Transverse colon (tissue), 4 donors: ENCODE results near the gene SRSF10. TPM values are rescaled to one million over a fixed set of nuclear protein-coding genes. Genes with fewer than 3 reads are reported as not detected.
A peak's percentile ranks its signal among the peaks of the same experiment; 100 is the strongest.
"Not testable (repeated sequence)": the region's sequence is repeated elsewhere in the genome, so short reads cannot be mapped to it uniquely, and the experiment has no call there.

Experiments used
- DNase-seq: peaks from one replicate; pipeline ENCODE4 v3.0.0-alpha.2; 2019
- H3K27ac ChIP-seq, 4 donors: fragments of 200-600 bp; sonication (generic); 2 replicates each; pipeline ENCODE4 v1.5.1; 2016 to 2018; ENCODE audit warnings: inconsistent platforms in 4 of 4
- H3K27me3 ChIP-seq: fragments of 200-600 bp; sonication (generic); 2 replicates; pipeline ENCODE4 v1.5.1; 2017; ENCODE audit warnings: inconsistent platforms
- H3K36me3 ChIP-seq, 4 donors: fragments of 200-600 bp; sonication (generic); 2 replicates each; pipeline ENCODE4 v1.5.1; 2017 to 2019; ENCODE audit warnings: inconsistent platforms in 4 of 4
- H3K4me1 ChIP-seq, 4 donors: fragments of 200-600 bp; sonication (generic); 2 replicates each; pipeline ENCODE4 v1.5.1; 2017 to 2020; ENCODE audit warnings: inconsistent platforms in 4 of 4
- H3K4me3 ChIP-seq, 4 donors: fragments of 200-600 bp; sonication (generic); 1 replicate in 1 of 4; 2 replicates in 3 of 4; pipeline versions ENCODE4 v1.5.1 to v1.6.1; 2017 to 2019; ENCODE audit warnings: inconsistent platforms in 4 of 4
- H3K9me3 ChIP-seq, 2 donors: fragments of 200-600 bp; sonication (generic); 2 replicates each; pipeline ENCODE4 v1.5.1; 2017 to 2019; ENCODE audit warnings: inconsistent platforms in 2 of 2
- EP300 ChIP-seq: sonication (generic); formaldehyde crosslinking; IDR thresholded peaks from one replicate; pipeline ENCODE4 v1.6.1; 2017; ENCODE audit warnings: antibody characterized with exemption, low read depth
- POLR2A ChIP-seq: fragments of 450-650 bp; IDR thresholded peaks from one replicate; pipeline ENCODE4 v1.6.1; 2016; ENCODE audit warnings: antibody characterized with exemption, mild to moderate bottlenecking, moderate library complexity
- POLR2AphosphoS5 ChIP-seq, 3 donors: sonication (generic); formaldehyde crosslinking; IDR thresholded peaks; one replicate each; pipeline ENCODE4 v1.6.1; 2016; ENCODE audit warnings: antibody characterized with exemption in 3 of 3
- WGBS, 2 donors: methylation state at CpG; one replicate each; pipeline ENCODE4 v1.1.5; 2018; ENCODE audit warnings: low coverage in 1 of 2; 5-methylcytosine and 5-hydroxymethylcytosine counted together
- in situ Hi-C, 4 donors: fragments of 200-750 bp; cut with MboI; loops; one replicate each; pipeline versions ENCODE4 v1.15.0 to v1.15.1; 2017; ENCODE audit warnings: low sequenced_read_pairs in 3 of 4, low pct_ligation_motif_present in 1 of 4, low pct_unique_long_range_greater_than_20kb in 1 of 4
- intact Hi-C: fragments of 100-400 bp; cut with DNase I; formaldehyde crosslinking; loops from one replicate; pipeline ENCODE4 v1.15.1; 2023; ENCODE audit warnings: low total_unique reads
- total RNA-seq, 4 donors: library from RNA; depleted of rRNA; stranded (reverse); fragments of >200 nt; gene quantifications; one replicate each; pipeline ENCODE4 v1.1.0, GENCODE V29; 2016
- TF ChIP-seq, protein P1 (sequence below), 5 experiments: fragments of 200-600 bp in 3 of 5; fragments of 450-650 bp in 2 of 5; sonication (generic) in 3 of 5; IDR thresholded peaks; 1 replicate in 2 of 5; 2 replicates in 3 of 5; pipeline ENCODE4 v1.5.1; 2016 to 2017; ENCODE audit warnings: antibody characterized with exemption in 5 of 5, inconsistent platforms in 3 of 5, mild to moderate bottlenecking in 2 of 5, moderate library complexity in 1 of 5

The SRSF10 gene
- total RNA-seq, 4 donors from 2014 or later: 58.4 to 140 (median 91.3) TPM

DNA sequence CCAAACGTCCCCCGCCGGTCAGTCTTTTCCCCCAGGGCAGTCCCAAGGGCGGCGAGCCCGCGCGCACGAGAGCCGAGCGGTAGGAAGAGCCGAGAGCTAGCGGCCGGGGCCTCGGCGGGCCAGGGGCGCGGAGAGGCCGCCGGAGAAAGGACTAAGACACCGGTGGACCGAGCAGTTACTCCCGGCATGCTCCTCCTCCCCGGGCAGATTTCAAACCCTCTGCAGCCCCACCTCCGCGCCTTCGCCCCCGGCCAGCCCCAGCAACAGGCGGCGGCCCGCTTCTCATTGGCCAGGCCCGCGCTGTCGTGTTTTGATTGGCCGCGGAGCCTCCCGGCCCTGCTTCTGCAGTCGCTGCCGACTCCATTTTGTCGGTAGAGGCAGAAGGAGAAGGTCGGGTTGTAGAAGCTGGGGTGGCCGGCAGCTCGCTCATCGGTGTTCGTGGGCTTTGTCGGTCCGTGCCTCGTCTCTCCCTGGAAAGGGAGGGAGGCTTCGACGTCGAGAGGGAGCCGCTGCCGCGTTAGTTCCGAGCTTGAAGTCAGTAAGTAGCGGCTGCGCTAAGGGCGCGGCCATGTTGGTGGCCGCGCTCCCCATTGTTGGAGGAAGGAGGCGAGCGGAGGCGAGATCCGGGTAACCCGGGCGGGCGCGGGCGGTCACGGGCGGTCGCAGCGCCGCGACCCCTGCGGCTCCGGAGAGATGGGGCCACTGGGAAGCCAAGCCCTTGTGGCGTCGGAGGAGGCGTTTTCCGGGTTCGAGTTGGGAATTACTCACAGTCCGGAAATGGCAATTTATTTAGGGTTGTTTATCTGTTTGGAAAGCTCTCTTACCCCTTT is 20.5 kb downstream of the SRSF10 start, which contains the start of gene PNRC2:
TSS of gene PNRC2 (plus strand) at position 368 of the 830 bp plus-strand sequence. CDS start 1,630 bp downstream, outside the sequence.
- intact Hi-C loops: loop anchor here (5.0 kb wide), 1 partner anchor 63 kb away; no protein-coding TSS in a partner anchor
- in situ Hi-C loops: no loop called here
- peaks cover 16 to 56% (median 32%) of the 10 kb centered on the region in 4 donors for H3K4me1 ChIP-seq
- 0 to 5% methylated on average over 3 to 49 of the region's 84 CpGs for WGBS, 2 donors
- peak; percentile 98 for DNase-seq
- peak within 1 kb of the TSS; percentile 96 to 99 (median 98) for H3K27ac ChIP-seq
- no peaks in the 10 kb centered on the region for H3K27me3 ChIP-seq
- no peaks in the 10 kb centered on the region for H3K9me3 ChIP-seq
- TF ChIP-seq POLR2AphosphoS5 (IDR thresholded peaks at IDR 0.05) (peak; percentile 95 to 98 (median 96)), POLR2A (peak; percentile 96), EP300 (no peak)
- TF ChIP-seq, protein P1, sequence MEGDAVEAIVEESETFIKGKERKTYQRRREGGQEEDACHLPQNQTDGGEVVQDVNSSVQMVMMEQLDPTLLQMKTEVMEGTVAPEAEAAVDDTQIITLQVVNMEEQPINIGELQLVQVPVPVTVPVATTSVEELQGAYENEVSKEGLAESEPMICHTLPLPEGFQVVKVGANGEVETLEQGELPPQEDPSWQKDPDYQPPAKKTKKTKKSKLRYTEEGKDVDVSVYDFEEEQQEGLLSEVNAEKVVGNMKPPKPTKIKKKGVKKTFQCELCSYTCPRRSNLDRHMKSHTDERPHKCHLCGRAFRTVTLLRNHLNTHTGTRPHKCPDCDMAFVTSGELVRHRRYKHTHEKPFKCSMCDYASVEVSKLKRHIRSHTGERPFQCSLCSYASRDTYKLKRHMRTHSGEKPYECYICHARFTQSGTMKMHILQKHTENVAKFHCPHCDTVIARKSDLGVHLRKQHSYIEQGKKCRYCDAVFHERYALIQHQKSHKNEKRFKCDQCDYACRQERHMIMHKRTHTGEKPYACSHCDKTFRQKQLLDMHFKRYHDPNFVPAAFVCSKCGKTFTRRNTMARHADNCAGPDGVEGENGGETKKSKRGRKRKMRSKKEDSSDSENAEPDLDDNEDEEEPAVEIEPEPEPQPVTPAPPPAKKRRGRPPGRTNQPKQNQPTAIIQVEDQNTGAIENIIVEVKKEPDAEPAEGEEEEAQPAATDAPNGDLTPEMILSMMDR (IDR thresholded peaks at IDR 0.05): peak in 1 of 5 experiments; percentile 10
- H3K36me3 ChIP-seq: peaks cover 0 to 3% (median 0%) of the 10 kb centered on the region in 4 donors
- peak within 1 kb of the TSS; percentile 49 to 89 (median 78) for H3K4me3 ChIP-seq

DNA sequence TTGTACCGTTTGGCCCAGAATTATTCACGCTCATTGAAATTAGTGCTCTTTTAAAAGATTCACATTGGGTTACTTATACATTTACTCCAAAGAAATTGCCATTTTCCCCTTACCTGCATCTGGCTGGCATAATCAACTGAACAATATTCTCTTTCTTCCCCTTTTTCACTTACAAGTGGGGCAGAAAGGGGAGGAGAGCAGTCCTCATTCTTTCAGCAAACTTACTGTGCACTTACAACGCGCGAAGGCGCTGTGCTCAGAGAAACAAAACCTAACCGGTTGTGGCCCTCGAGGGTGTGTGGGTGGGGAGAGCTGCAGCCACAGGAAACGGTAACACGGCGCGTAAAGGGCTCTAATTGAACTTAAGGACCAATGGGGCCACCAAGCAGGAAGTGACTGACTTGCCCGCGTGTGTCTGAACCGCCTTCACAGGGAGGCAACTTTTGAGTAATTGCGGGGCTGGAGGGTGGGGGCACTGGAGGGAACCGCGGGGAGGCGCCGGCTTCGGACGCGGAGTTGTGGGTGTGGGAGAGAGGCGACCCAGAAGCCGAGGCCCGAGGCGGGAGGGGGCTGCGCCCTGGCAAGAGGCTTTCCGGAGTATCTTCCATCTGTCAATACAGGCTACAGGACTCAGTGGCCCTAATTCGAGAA is 21.2 kb downstream of the SRSF10 start:
- no peak for TF ChIP-seq EP300
- peak; percentile 42 for TF ChIP-seq POLR2A
- TF ChIP-seq, protein P1 (IDR thresholded peaks at IDR 0.05): peak in 3 of 5 experiments; percentile 20 to 52 (median 21)
- TF ChIP-seq POLR2AphosphoS5 (IDR thresholded peaks at IDR 0.05): peak; percentile 83 to 85 (median 85)
- no peaks in the 10 kb centered on the region for H3K9me3 ChIP-seq
- 1% methylated on average over 7 to 29 of the region's 30 CpGs for WGBS, 2 donors
- H3K27ac ChIP-seq: peak overlapping the region; percentile 96 to 99 (median 98)
- H3K36me3 ChIP-seq: peaks cover 0 to 3% (median 0%) of the 10 kb centered on the region in 4 donors
- in situ Hi-C loops (no loop called here), intact Hi-C loops (loop anchor here (5.0 kb wide), 1 partner anchor 63 kb away; no protein-coding TSS in a partner anchor)
- peaks cover 11 to 49% (median 26%) of the 10 kb centered on the region in 4 donors for H3K4me1 ChIP-seq
- peak overlapping the region; percentile 49 to 89 (median 78) for H3K4me3 ChIP-seq
- DNase-seq: peak; percentile 93
- no peaks in the 10 kb centered on the region for H3K27me3 ChIP-seq

DNA sequence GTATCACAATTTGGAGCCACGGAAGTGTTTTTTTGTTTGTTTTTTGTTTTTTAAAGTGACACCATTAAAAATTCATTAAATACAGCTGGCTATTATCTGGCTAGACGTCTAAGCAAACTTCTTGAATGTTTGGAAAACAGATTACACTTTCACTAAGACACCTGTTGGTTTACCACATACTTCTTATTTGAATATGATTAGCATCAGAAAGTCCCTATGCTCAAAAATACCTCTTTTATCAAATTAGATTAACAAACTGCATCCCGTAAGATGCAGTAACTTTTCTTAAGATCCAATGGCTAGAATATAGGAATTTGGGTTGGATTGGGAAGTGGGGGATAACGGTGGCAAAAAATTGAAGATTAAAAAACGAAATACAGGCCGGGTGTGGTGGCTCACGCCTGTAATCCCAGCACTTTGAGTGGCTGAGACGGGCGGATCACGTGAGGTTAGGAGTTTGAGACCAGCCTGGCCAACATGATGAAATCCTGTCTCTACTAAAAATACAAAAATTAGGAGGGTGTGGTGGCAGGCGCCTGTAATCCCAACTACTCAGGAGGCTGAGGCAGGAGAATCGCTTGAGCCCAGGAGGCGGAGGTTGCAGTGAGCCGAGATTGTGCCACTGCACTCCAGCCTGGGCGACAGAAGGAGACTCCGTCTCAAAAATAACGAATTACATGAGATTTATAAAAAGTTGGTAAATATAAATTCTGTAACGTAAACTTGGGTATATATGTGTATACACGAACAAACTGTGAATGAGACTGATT is 21.9 kb downstream of the SRSF10 start:
- H3K9me3 ChIP-seq, in situ Hi-C loops, H3K27me3 ChIP-seq, H3K36me3 ChIP-seq: not testable (repeated sequence)
- intact Hi-C loops: loop anchor here (5.0 kb wide), 1 partner anchor 64 kb away; no protein-coding TSS in a partner anchor
- DNase-seq: peak; percentile 31
- peaks cover 11 to 42% (median 22%) of the 10 kb centered on the region in 4 donors for H3K4me1 ChIP-seq
- 31 to 34% methylated on average over 15 to 19 of the region's 19 CpGs for WGBS, 2 donors
- H3K27ac ChIP-seq: peak overlapping the region; percentile 96 to 99 (median 98)
- peak overlapping the region in 3 of 4 donors; percentile 70 to 89 (median 87) for H3K4me3 ChIP-seq

DNA sequence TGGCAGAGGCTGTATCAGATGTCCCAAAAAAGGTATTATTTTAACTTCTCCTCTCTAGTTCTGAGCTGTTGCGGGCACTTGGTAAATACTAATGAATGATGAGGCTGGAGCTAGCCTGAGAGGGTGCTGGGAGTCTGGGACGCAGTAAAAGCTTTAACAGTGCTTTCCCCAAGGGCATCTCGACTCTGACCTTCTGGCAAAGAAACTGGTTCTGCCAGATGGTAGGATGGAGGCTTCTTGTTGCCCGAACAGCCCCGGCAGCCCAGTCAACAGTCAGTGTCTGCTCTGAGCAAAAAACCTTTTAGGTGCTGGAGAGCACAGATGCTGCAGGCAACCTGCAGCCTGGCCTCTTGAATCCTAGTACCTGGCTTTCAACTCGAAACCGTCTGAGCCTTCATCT is 23.0 kb downstream of the SRSF10 start:
- Histone ChIP-seq H3K9me3 (no peaks in the 10 kb centered on the region), H3K27me3 (no peaks in the 10 kb centered on the region), H3K4me1 (peaks cover 11 to 38% (median 22%) of the 10 kb centered on the region in 4 donors), H3K27ac (peak overlapping the region; percentile 96 to 99 (median 98)), H3K36me3 (no peaks in the 10 kb centered on the region), H3K4me3 (no peak overlapping the region)
- intact Hi-C loops (loop anchor here (5.0 kb wide), 1 partner anchor 65 kb away; no protein-coding TSS in a partner anchor), in situ Hi-C loops (no loop called here)
- TF ChIP-seq POLR2A (no peak), POLR2AphosphoS5 (IDR thresholded peaks at IDR 0.05) (peak in 1 of 3 donors; percentile 41)
- TF ChIP-seq, protein P1 (IDR thresholded peaks at IDR 0.05): no peak
- WGBS, 2 donors: 40 to 44% methylated on average over 1 to 7 of the region's 7 CpGs
- DNase-seq: peak; percentile 74
